ENCODE measurements around the gene ELK4.

The ELK4 gene

GRCh38 chr1:205579711-205580110, 52.1 kb downstream of the ELK4 start:
- DNase-seq: no peak

- DNase-seq: no peak
These were observed 52.8 kb downstream of the ELK4 start for GRCh38 chr1:205578780-205579571.

- DNase-seq: no peak
These were observed 53.7 kb downstream of the ELK4 start for GRCh38 chr1:205577874-205578658.

- no peak for DNase-seq
These were observed 54.7 kb downstream of the ELK4 start for GRCh38 chr1:205576805-205577761.

GRCh38 chr1:205576011-205576410, 55.8 kb downstream of the ELK4 start:
- no peak for DNase-seq

- DNase-seq: no peak
These were observed 56.4 kb downstream of the ELK4 start for GRCh38 chr1:205575294-205575885.

GRCh38 chr1:205572421-205572820, 59.4 kb downstream of the ELK4 start:
- no peak for DNase-seq

- no peak for DNase-seq
These were observed 60.1 kb downstream of the ELK4 start for GRCh38 chr1:205571747-205572146.

GRCh38 chr1:205570796-205571537, 60.8 kb downstream of the ELK4 start:
- DNase-seq: no peak

- DNase-seq: no peak
These were observed 61.7 kb downstream of the ELK4 start for GRCh38 chr1:205570173-205570501.

- no peak for DNase-seq
These were observed 62.2 kb downstream of the ELK4 start for GRCh38 chr1:205569411-205570172.

GRCh38 chr1:205568469-205569361, 63.1 kb downstream of the ELK4 start:
- DNase-seq: no peak

GRCh38 chr1:205568135-205568468, 63.7 kb downstream of the ELK4 start:
- DNase-seq: no peak

- DNase-seq: no peak
These were observed 64.1 kb downstream of the ELK4 start for GRCh38 chr1:205567716-205568115.

- DNase-seq: no peak
These were observed 66.0 kb downstream of the ELK4 start for GRCh38 chr1:205565799-205566198.

GRCh38 chr1:205563927-205564441, 67.8 kb downstream of the ELK4 start:
- DNase-seq: no peak

GRCh38 chr1:205561501-205562203, 70.2 kb downstream of the ELK4 start:
- DNase-seq: no peak
